Progenitor cell of endocrine pancreas (in vitro differentiated cells): ENCODE data around the gene CD300E. TPM values are rescaled to one million over a fixed set of nuclear protein-coding genes. Genes with fewer than 3 reads are reported as not detected.
"Not testable (repeated sequence)": the region's sequence is repeated elsewhere in the genome, so short reads cannot be mapped to it uniquely, and the experiment has no call there.

Experiments
- DNase-seq: peaks from one replicate; pipeline ENCODE4 v3.0.0; 2021; ENCODE audit warnings: low spot score; ENCODE audit not compliant: unreplicated experiment
- H3K27ac Mint-ChIP-seq: 2 replicates; pipeline ENCODE4 v1.8.0; 2021; ENCODE audit warnings: mild to moderate bottlenecking, moderate library complexity, mixed read lengths
- H3K27me3 Mint-ChIP-seq: 2 replicates; pipeline ENCODE4 v1.8.0; 2021; ENCODE audit warnings: mixed read lengths
- H3K36me3 Mint-ChIP-seq: 2 replicates; pipeline ENCODE4 v1.8.0; 2022; ENCODE audit warnings: mixed read lengths; ENCODE audit not compliant: insufficient read depth
- H3K4me1 Mint-ChIP-seq: 2 replicates; pipeline ENCODE4 v1.8.0; 2021; ENCODE audit warnings: low read depth, mixed read lengths
- H3K4me3 Mint-ChIP-seq: 2 replicates; pipeline ENCODE4 v1.8.0; 2021; ENCODE audit warnings: low read depth, mild to moderate bottlenecking, moderate library complexity, mixed read lengths
- H3K9me3 Mint-ChIP-seq: 2 replicates; pipeline ENCODE4 v1.8.0; 2021; ENCODE audit warnings: low read depth, mixed read lengths
- CTCF ChIP-seq: fragments of 200-600 bp; sonication (generic); IDR thresholded peaks from one replicate; pipeline ENCODE4 v1.5.0; 2021; ENCODE audit warnings: antibody characterized with exemption, mild to moderate bottlenecking; ENCODE audit not compliant: unreplicated experiment
- total RNA-seq: library from RNA; stranded (reverse); gene quantifications from 2 replicates; pipeline ENCODE4 v1.2.1, GENCODE V29; 2021

CD300E gene
- total RNA-seq, 1 donor from 2014 or later: not detected

GRCh38 chr17:74631468-74632450 lies 8.2 kb upstream of the CD300E start:
- Mint-ChIP-seq H3K4me1 (peaks cover 7% of the 10 kb centered on the region), H3K27ac (no peak overlapping the region), H3K4me3 (no peak overlapping the region), H3K36me3 (no peaks in the 10 kb centered on the region), H3K27me3 (peaks cover 20% of the 10 kb centered on the region), H3K9me3 (no peaks in the 10 kb centered on the region)
- no peak for TF ChIP-seq CTCF
- no peak for DNase-seq

DNA sequence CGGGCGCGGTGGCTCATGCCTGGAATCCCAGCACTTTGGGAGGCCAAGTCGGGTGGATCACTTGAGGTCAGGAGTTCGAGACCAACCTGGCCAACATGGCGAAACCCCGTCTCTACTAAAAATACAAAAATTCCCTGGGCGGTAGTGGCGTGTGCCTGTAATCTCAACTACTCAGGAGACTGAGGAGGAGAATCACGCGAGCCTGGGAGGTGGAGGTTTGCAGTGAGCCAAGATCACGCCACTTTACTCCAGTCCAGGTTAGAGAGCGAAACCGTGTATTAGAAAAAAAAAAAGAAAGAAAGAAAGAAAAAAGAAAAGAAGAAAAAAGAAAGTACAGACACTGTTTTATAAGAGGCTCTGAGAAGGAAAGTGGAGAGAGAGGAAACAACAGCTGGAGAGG lies 6.7 kb upstream of the CD300E start:
- not testable (repeated sequence) for H3K9me3 Mint-ChIP-seq, DNase-seq, H3K4me1 Mint-ChIP-seq, H3K4me3 Mint-ChIP-seq, H3K27ac Mint-ChIP-seq, H3K36me3 Mint-ChIP-seq
- peaks cover 17% of the 10 kb centered on the region for H3K27me3 Mint-ChIP-seq

DNA sequence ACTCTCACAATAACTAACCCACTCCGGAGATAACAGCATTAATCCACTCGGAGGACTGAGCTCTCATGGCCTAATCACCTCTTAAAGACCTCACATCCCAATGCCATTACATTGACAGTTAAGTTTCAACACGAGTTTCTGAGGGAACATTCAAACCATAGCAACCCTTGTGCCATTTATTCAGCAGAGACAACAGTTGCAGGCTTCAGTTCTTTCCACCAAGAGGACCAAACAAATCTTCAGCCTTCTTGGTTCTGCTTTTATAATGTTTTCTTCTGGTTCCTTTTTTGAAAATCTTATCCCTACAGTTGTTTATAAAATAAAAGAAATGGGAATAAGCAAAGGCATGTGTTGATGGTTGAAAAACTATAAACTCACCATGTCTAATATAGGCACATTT lies 2.1 kb upstream of the CD300E start:
- Mint-ChIP-seq H3K4me1 (no peaks in the 10 kb centered on the region), H3K9me3 (no peaks in the 10 kb centered on the region), H3K27ac (no peak overlapping the region), H3K27me3 (peaks cover 24% of the 10 kb centered on the region), H3K4me3 (no peak overlapping the region), H3K36me3 (no peaks in the 10 kb centered on the region)
- DNase-seq: no peak
- no peak for TF ChIP-seq CTCF

GRCh38 chr17:74624131-74624530 lies 593 bp upstream of the CD300E start:
- DNase-seq: no peak
- Mint-ChIP-seq H3K27ac (no peak overlapping the region), H3K36me3 (no peaks in the 10 kb centered on the region), H3K9me3 (no peaks in the 10 kb centered on the region), H3K27me3 (peaks cover 20% of the 10 kb centered on the region), H3K4me3 (no peak overlapping the region), H3K4me1 (no peaks in the 10 kb centered on the region)
- TF ChIP-seq CTCF: no peak

GRCh38 chr17:74619077-74619673 lies 4.4 kb downstream of the CD300E start:
- Mint-ChIP-seq H3K27me3 (peaks cover 50% of the 10 kb centered on the region), H3K36me3 (no peaks in the 10 kb centered on the region), H3K9me3 (no peaks in the 10 kb centered on the region), H3K4me3 (no peak overlapping the region), H3K27ac (no peak overlapping the region), H3K4me1 (no peaks in the 10 kb centered on the region)
- no peak for TF ChIP-seq CTCF
- DNase-seq: no peak
